ENCODE measurements around the gene AMIGO1.
"Not testable (repeated sequence)": the region's sequence is repeated elsewhere in the genome, so short reads cannot be mapped to it uniquely, and the experiment has no call there.

AMIGO1 gene

GRCh38 chr1:109481646-109482045 is 27.9 kb downstream of the AMIGO1 start:
- no peak for DNase-seq

GRCh38 chr1:109479901-109480300 is 29.6 kb downstream of the AMIGO1 start:
- DNase-seq: no peak

- DNase-seq: no peak
Observed at GRCh38 chr1:109479311-109479710, 30.2 kb downstream of the AMIGO1 start.

- DNase-seq: no peak
Observed at GRCh38 chr1:109478806-109479205, 30.7 kb downstream of the AMIGO1 start.

- DNase-seq: no peak
Observed at GRCh38 chr1:109477821-109478220, 31.7 kb downstream of the AMIGO1 start.

GRCh38 chr1:109476825-109477224 is 32.7 kb downstream of the AMIGO1 start:
- DNase-seq: no peak

- no peak for DNase-seq
Observed at GRCh38 chr1:109475261-109475660, 34.3 kb downstream of the AMIGO1 start.

- DNase-seq: no peak
Observed at GRCh38 chr1:109474697-109475096, 34.8 kb downstream of the AMIGO1 start.

GRCh38 chr1:109473284-109474057 is 36.1 kb downstream of the AMIGO1 start:
- not testable (repeated sequence) for DNase-seq

GRCh38 chr1:109472779-109473178 is 36.7 kb downstream of the AMIGO1 start:
- DNase-seq: no peak

GRCh38 chr1:109470245-109470644 is 39.3 kb downstream of the AMIGO1 start:
- no peak for DNase-seq

- no peak for DNase-seq
Observed at GRCh38 chr1:109468903-109469302, 40.6 kb downstream of the AMIGO1 start.

GRCh38 chr1:109468061-109468460 is 41.5 kb downstream of the AMIGO1 start:
- no peak for DNase-seq

- no peak for DNase-seq
Observed at GRCh38 chr1:109467301-109467777, 42.2 kb downstream of the AMIGO1 start.

GRCh38 chr1:109466452-109467300 is 42.9 kb downstream of the AMIGO1 start, which contains the start of gene SYPL2:
Gene SYPL2 (plus strand): TSS chr1:109466546. CDS start chr1:109466844, 298 bp downstream.
- no peak for DNase-seq

GRCh38 chr1:109466125-109466451 is 43.4 kb downstream of the AMIGO1 start:
- no peak for DNase-seq

GRCh38 chr1:109457819-109458218 is 51.7 kb downstream of the AMIGO1 start:
- DNase-seq: no peak

- no peak for DNase-seq
Observed at GRCh38 chr1:109454497-109455133, 54.9 kb downstream of the AMIGO1 start.
